Colonic mucosa (tissue), 4 donors: ENCODE results near the gene GPR42. TPM values are rescaled to one million over a fixed set of nuclear protein-coding genes. Genes with fewer than 3 reads are reported as not detected.
"Not testable (repeated sequence)": the region's sequence is repeated elsewhere in the genome, so short reads cannot be mapped to it uniquely, and the experiment has no call there.

Experiments used
- DNase-seq: peaks from one replicate; pipeline ENCODE4 v3.0.0-alpha.2; 2020
- H3K27ac ChIP-seq: fragments of 200-600 bp; one replicate; pipeline ENCODE4 v1.8.0; 2021
- H3K27me3 ChIP-seq: fragments of 200-600 bp; one replicate; pipeline ENCODE4 v1.8.0; 2021
- H3K36me3 ChIP-seq: fragments of 200-600 bp; one replicate; pipeline ENCODE4 v1.8.0; 2021
- H3K4me1 ChIP-seq: fragments of 200-600 bp; one replicate; pipeline ENCODE4 v1.8.0; 2021; ENCODE audit warnings: mild to moderate bottlenecking
- H3K4me3 ChIP-seq: fragments of 200-600 bp; one replicate; pipeline ENCODE4 v1.8.0; 2021
- H3K9ac ChIP-seq, 2 donors: one replicate each; pipeline ENCODE4 v1.7.0; 2013; ENCODE audit warnings: control low read depth in 2 of 2, low read depth in 2 of 2, low read length in 2 of 2
- H3K9me3 ChIP-seq: fragments of 200-600 bp; one replicate; pipeline ENCODE4 v1.8.0; 2021
- intact Hi-C: fragments of 100-400 bp; cut with DNase I; formaldehyde crosslinking; loops from one replicate; pipeline ENCODE4 v1.14.1; 2022
- total RNA-seq, 2 donors: library from RNA; stranded (reverse); fragmentation: NEBNext Ultra II Directional in 1 of 2; extraction: Animal tissue kit (Norgen Biotek cat#: 25700) in 1 of 2; gene quantifications; one replicate each; pipeline ENCODE4 v1.2.1, GENCODE V29; 2021
- TF ChIP-seq, protein P1 (sequence below): fragments of 200-600 bp; IDR thresholded peaks from one replicate; pipeline ENCODE4 v1.8.0; 2022; ENCODE audit warnings: antibody characterized with exemption, mild to moderate bottlenecking
- donor health status: healthy.
- donor health status: DM: no; HTN: no; CAD: no.
- donor health status: DM: no; HTN: no; CAD: no.

The GPR42 gene
- total RNA-seq, 2 donors from 2014 or later: not detected

DNA sequence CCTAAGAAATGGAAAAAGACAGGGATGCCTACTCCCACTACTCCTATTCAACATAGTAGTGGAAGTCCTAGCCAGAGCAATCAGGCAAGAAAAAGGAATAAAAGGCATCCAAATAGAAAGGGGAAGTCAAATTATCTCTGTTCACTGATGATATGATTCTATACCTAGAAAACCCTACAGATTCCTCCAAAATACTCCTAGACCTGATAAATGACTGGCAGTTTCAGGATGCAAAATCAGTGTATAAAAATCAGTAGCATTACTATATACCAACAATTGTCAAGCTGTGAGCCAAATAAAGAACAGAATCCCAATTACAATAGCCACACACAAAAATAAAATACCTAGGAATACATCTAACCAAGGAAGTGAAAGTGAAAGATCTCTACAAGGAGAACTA is 1.3 kb upstream of the GPR42 start:
- Histone ChIP-seq H3K9ac (no peak overlapping the region), H3K27me3 (no peaks in the 10 kb centered on the region), H3K4me1 (no peaks in the 10 kb centered on the region), H3K36me3 (no peaks in the 10 kb centered on the region), H3K27ac (no peak overlapping the region), H3K9me3 (no peaks in the 10 kb centered on the region), H3K4me3 (no peak overlapping the region)
- intact Hi-C loops: no loop called here
- TF ChIP-seq, protein P1, sequence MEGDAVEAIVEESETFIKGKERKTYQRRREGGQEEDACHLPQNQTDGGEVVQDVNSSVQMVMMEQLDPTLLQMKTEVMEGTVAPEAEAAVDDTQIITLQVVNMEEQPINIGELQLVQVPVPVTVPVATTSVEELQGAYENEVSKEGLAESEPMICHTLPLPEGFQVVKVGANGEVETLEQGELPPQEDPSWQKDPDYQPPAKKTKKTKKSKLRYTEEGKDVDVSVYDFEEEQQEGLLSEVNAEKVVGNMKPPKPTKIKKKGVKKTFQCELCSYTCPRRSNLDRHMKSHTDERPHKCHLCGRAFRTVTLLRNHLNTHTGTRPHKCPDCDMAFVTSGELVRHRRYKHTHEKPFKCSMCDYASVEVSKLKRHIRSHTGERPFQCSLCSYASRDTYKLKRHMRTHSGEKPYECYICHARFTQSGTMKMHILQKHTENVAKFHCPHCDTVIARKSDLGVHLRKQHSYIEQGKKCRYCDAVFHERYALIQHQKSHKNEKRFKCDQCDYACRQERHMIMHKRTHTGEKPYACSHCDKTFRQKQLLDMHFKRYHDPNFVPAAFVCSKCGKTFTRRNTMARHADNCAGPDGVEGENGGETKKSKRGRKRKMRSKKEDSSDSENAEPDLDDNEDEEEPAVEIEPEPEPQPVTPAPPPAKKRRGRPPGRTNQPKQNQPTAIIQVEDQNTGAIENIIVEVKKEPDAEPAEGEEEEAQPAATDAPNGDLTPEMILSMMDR: no peak
- DNase-seq: no peak

DNA sequence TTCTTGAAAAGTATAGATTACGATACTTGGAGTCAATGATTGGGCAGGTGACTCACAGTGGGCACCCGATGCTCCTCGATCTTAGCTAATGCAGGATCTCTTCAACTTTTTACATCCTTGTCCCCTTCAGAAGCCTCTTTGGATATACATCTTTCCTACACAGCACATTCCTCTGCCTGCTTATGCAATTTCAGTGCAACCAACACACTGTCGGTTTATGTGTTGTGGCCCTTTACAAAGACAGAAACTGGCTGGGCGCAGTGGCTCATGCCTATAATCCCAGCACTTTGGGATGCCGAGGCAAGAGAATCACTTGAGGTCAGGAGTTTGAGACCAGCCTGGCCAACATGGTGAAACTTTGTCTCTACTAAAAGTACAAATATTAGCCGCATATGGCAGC is 2.6 kb downstream of the GPR42 start:
- Histone ChIP-seq H3K36me3 (no peaks in the 10 kb centered on the region), H3K9ac (no peak overlapping the region), H3K27me3 (no peaks in the 10 kb centered on the region), H3K4me1 (no peaks in the 10 kb centered on the region), H3K9me3 (no peaks in the 10 kb centered on the region), H3K4me3 (no peak overlapping the region), H3K27ac (no peak overlapping the region)
- TF ChIP-seq, protein P1: no peak
- no peak for DNase-seq
- intact Hi-C loops: no loop called here

DNA sequence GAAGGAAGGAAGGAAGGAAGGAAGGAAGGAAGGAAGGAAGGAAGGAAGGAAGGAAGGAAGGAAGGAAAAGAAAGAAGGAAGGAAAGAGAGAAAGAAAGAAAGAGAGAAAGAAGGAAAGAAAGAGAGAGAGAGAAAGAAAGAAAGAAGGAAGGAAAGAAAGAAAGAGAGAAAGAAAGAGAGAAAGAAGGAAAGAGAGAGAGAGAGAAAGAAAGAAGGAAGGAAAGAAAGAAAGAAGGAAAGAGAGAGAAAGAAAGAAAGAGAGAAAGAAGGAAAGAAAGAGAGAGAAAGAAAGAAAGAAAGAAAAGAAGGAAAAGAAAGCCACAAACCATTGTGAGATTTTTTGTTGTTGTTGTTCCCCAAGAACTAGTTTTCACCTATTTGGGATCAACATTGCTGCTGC is 3.2 kb downstream of the GPR42 start:
- H3K9me3 ChIP-seq, H3K9ac ChIP-seq, intact Hi-C loops, H3K4me3 ChIP-seq, H3K36me3 ChIP-seq, H3K4me1 ChIP-seq, DNase-seq, H3K27me3 ChIP-seq, H3K27ac ChIP-seq: not testable (repeated sequence)

- H3K36me3 ChIP-seq: no peaks in the 10 kb centered on the region
- DNase-seq: no peak
- intact Hi-C loops: no loop called here
- H3K9me3 ChIP-seq: no peaks in the 10 kb centered on the region
- H3K27me3 ChIP-seq: no peaks in the 10 kb centered on the region
- no peak overlapping the region for H3K9ac ChIP-seq
- H3K4me1 ChIP-seq: no peaks in the 10 kb centered on the region
- TF ChIP-seq, protein P1: no peak
- no peak overlapping the region for H3K4me3 ChIP-seq
- H3K27ac ChIP-seq: no peak overlapping the region
Observed at GRCh38 chr19:35375505-35376307, 4.8 kb downstream of the GPR42 start.

GRCh38 chr19:35377656-35378055 is 6.8 kb downstream of the GPR42 start:
- H3K27me3 ChIP-seq: no peaks in the 10 kb centered on the region

DNA sequence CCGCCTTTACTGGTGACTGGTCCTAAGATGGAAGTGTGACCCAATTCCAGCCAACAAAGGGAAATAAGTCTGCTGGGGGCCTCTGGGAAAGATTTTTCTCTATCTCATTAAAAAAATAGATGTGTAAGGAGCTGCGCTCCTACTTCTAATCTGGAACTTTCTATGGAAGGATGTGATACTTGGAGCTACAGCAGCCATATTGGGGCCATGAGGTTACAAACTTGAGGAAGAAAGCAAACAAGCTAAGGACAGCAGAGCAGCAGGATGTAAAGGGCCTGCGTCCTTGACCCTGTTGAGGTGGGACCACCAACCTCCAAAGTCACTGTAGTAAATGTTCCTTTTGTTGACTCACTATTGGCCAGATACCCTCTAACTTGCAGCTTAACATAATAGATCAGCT is 7.5 kb downstream of the GPR42 start:
- TF ChIP-seq, protein P1: no peak
- no peak overlapping the region for H3K4me3 ChIP-seq
- no peaks in the 10 kb centered on the region for H3K36me3 ChIP-seq
- H3K9ac ChIP-seq: no peak overlapping the region
- H3K4me1 ChIP-seq: no peaks in the 10 kb centered on the region
- no peak for DNase-seq
- H3K9me3 ChIP-seq: no peaks in the 10 kb centered on the region
- H3K27me3 ChIP-seq: no peaks in the 10 kb centered on the region
- intact Hi-C loops: no loop called here
- H3K27ac ChIP-seq: no peak overlapping the region

More at GRCh38 chr19:35377656-35378055, 6.8 kb downstream of the GPR42 start:
- no peak overlapping the region for H3K9ac ChIP-seq
- H3K27ac ChIP-seq: no peak overlapping the region
- H3K4me3 ChIP-seq: no peak overlapping the region
- no peaks in the 10 kb centered on the region for H3K36me3 ChIP-seq
- H3K4me1 ChIP-seq: no peaks in the 10 kb centered on the region
- no peaks in the 10 kb centered on the region for H3K9me3 ChIP-seq
- intact Hi-C loops: no loop called here
- no peak for DNase-seq
- TF ChIP-seq, protein P1: no peak

GRCh38 chr19:35379545-35379944 is 8.7 kb downstream of the GPR42 start:
- H3K27me3 ChIP-seq, H3K4me3 ChIP-seq, DNase-seq, H3K9ac ChIP-seq, H3K4me1 ChIP-seq, H3K27ac ChIP-seq, H3K36me3 ChIP-seq, H3K9me3 ChIP-seq, intact Hi-C loops: not testable (repeated sequence)
